SU-DHL-6 (cell line): ENCODE results near the gene EYS.

Experiments
- EZH2phosphoT487 ChIP-seq: fragments of 200-600 bp; sonication (generic), shearing (Covaris generic); conservative IDR thresholded peaks from 2 replicates; pipeline ENCODE4 v1.6.1; 2018; ENCODE audit warnings: mild to moderate bottlenecking, antibody characterized with exemption, low read length, moderate library complexity, mixed read lengths
- TF ChIP-seq, protein P1 (sequence below): fragments of 200-600 bp; sonication (generic); IDR thresholded peaks from one replicate; pipeline ENCODE4 v1.5.1; 2017; ENCODE audit warnings: antibody characterized with exemption, mild to moderate bottlenecking, low read length, moderate library complexity; ENCODE audit not compliant: insufficient read depth, poor library complexity, severe bottlenecking

DNA sequence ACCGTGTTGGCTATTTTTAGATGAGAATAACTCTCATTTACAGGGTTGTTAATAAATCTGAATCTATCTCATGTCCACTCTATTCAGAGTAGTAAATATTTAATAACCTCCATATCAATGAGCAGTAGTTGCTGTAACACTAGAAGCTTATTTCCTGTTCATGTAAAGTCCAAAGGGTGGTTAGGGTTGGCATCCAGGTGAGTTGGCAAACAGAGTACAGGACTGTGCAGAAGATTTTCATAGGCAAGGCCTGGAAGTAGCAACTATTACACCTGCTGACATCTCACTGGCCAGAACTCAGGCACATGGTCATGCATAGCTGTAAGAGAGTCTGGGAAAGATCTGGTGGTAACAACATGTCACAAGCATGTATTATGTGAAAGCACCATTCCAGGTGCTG lies 1923.9 kb downstream of the EYS start:
- TF ChIP-seq, protein P1, sequence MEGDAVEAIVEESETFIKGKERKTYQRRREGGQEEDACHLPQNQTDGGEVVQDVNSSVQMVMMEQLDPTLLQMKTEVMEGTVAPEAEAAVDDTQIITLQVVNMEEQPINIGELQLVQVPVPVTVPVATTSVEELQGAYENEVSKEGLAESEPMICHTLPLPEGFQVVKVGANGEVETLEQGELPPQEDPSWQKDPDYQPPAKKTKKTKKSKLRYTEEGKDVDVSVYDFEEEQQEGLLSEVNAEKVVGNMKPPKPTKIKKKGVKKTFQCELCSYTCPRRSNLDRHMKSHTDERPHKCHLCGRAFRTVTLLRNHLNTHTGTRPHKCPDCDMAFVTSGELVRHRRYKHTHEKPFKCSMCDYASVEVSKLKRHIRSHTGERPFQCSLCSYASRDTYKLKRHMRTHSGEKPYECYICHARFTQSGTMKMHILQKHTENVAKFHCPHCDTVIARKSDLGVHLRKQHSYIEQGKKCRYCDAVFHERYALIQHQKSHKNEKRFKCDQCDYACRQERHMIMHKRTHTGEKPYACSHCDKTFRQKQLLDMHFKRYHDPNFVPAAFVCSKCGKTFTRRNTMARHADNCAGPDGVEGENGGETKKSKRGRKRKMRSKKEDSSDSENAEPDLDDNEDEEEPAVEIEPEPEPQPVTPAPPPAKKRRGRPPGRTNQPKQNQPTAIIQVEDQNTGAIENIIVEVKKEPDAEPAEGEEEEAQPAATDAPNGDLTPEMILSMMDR = no peak
- no peak for TF ChIP-seq EZH2phosphoT487
